GM23248 (cell line): ENCODE measurements around the gene CPNE4. TPM values are rescaled to one million over a fixed set of nuclear protein-coding genes. Genes with fewer than 3 reads are reported as not detected.

ENCODE experiments used
- DNase-seq: peaks from one replicate; pipeline ENCODE4 v3.0.0-alpha.2; 2015
- H2AFZ ChIP-seq: fragments of 200-600 bp; sonication (generic); 2 replicates; pipeline ENCODE4 v1.6.1; 2016; ENCODE audit warnings: antibody characterized with exemption
- H3F3A ChIP-seq: fragments of 200-600 bp; sonication (generic); 2 replicates; pipeline ENCODE4 v1.6.1; 2016; ENCODE audit warnings: mild to moderate bottlenecking, antibody characterized with exemption, mixed run types; ENCODE audit not compliant: insufficient read depth
- H3K27ac ChIP-seq: fragments of 200-600 bp; sonication (generic); 2 replicates; pipeline ENCODE4 v1.5.1; 2016; ENCODE audit warnings: mild to moderate bottlenecking
- H3K27me3 ChIP-seq: fragments of 200-600 bp; sonication (generic); replicated peaks from 2 replicates; pipeline ENCODE4 v1.6.1; 2016; ENCODE audit warnings: mild to moderate bottlenecking; ENCODE audit not compliant: insufficient read depth
- H3K36me3 ChIP-seq: fragments of 200-600 bp; sonication (generic); 2 replicates; pipeline ENCODE4 v1.6.1; 2016; ENCODE audit warnings: low read depth, mild to moderate bottlenecking
- H3K4me1 ChIP-seq: fragments of 200-600 bp; sonication (generic); 2 replicates; pipeline ENCODE4 v1.6.1; 2016; ENCODE audit warnings: mild to moderate bottlenecking; ENCODE audit not compliant: insufficient read depth
- H3K4me2 ChIP-seq: fragments of 200-600 bp; sonication (generic); one replicate; pipeline ENCODE4 v1.6.1; 2016; ENCODE audit warnings: mild to moderate bottlenecking; ENCODE audit not compliant: unreplicated experiment
- H3K4me3 ChIP-seq: fragments of 200-600 bp; sonication (generic); 2 replicates; pipeline ENCODE4 v1.5.1; 2016; ENCODE audit warnings: mild to moderate bottlenecking
- H3K79me2 ChIP-seq: fragments of 200-600 bp; sonication (generic); 2 replicates; pipeline ENCODE4 v1.6.1; 2016; ENCODE audit warnings: mild to moderate bottlenecking; ENCODE audit not compliant: insufficient read depth
- H3K9ac ChIP-seq: fragments of 200-600 bp; sonication (generic); 2 replicates; pipeline ENCODE4 v1.6.1; 2016; ENCODE audit warnings: mild to moderate bottlenecking
- H3K9me2 ChIP-seq: fragments of 200-600 bp; sonication (generic); 2 replicates; pipeline ENCODE4 v1.6.1; 2016; ENCODE audit warnings: mixed run types, mild to moderate bottlenecking, moderate library complexity; ENCODE audit not compliant: insufficient read depth
- H3K9me3 ChIP-seq: fragments of 200-600 bp; sonication (generic); one replicate; pipeline ENCODE4 v1.6.1; 2017; ENCODE audit warnings: low read depth
- H4K20me1 ChIP-seq: fragments of 200-600 bp; sonication (generic); 2 replicates; pipeline ENCODE4 v1.6.0; 2016; ENCODE audit not compliant: insufficient read depth
- EZH2 ChIP-seq: fragments of 200-600 bp; sonication (generic); IDR thresholded peaks from 2 replicates; pipeline ENCODE4 v1.6.1; 2018; ENCODE audit warnings: antibody characterized with exemption, mild to moderate bottlenecking; ENCODE audit not compliant: insufficient read depth, poor library complexity, severe bottlenecking
- EZH2phosphoT487 ChIP-seq: fragments of 200-600 bp; sonication (generic); IDR thresholded peaks from 2 replicates; pipeline ENCODE4 v1.6.1; 2018; ENCODE audit warnings: antibody characterized with exemption, moderate library complexity, mild to moderate bottlenecking, low read depth; ENCODE audit not compliant: insufficient read depth
- WGBS, 2 experiments: methylation state at CpG; one replicate each; pipeline ENCODE4 v1.1.6; 2015 to 2017; ENCODE audit warnings: low lambda C conversion rate in 2 of 2, low coverage in 1 of 2; ENCODE audit errors: missing lambda C conversion rate in 2 of 2; 5-methylcytosine and 5-hydroxymethylcytosine counted together
- in situ Hi-C: fragments of 300-500 bp; cut with MboI; formaldehyde crosslinking; loops from 2 replicates; pipeline ENCODE4 v1.15.0; 2020
- polyA plus RNA-seq: library from polyadenylated mRNA; unstranded; fragments of >200 nt; fragmentation: Nextera tagmentation; extraction: Ambion mirVana; gene quantifications from 2 replicates; pipeline ENCODE4 v1.2.1, GENCODE V29; 2016
- total RNA-seq: library from RNA; depleted of rRNA; stranded (reverse); fragments of >200 nt; shearing (Covaris generic); gene quantifications from 2 replicates; pipeline ENCODE4 v1.2.3, GENCODE V29; 2014

The CPNE4 gene
- total and polyA plus RNA-seq, 2 experiments from 2014 or later, result 0.11 to 0.44 TPM

DNA sequence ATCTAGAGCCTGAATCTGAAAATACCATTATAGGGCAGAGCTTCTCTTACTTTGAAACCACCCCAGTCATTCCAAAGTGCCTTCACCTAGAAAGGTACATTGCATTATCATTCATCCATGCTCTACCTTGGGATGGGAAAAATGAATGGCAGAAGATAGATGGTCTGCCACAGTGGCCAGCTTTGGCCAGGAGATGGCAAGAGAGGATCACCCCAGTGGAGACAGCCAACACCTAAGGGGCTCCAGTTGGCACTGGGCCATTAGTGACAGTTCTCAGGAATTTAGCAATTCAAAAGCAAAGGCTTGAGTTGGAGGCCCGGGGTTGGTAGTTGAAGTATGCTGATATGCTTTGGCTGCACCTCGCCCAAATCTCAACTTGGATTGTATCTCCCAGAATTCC lies 278.4 kb downstream of the CPNE4 start:
- H3K27ac ChIP-seq, result no peak overlapping the region
- H3F3A ChIP-seq, result no peaks in the 10 kb centered on the region
- no peaks in the 10 kb centered on the region for H3K79me2 ChIP-seq
- H3K4me3 ChIP-seq, result no peak overlapping the region
- H4K20me1 ChIP-seq, result no peaks in the 10 kb centered on the region
- TF ChIP-seq EZH2 (no peak), EZH2phosphoT487 (no peak)
- 83 to 87% methylated on average over 2 of the region's 2 CpGs for WGBS, 2 experiments
- no peak overlapping the region for H3K4me2 ChIP-seq
- no peaks in the 10 kb centered on the region for H3K4me1 ChIP-seq
- H3K27me3 ChIP-seq, result no peaks in the 10 kb centered on the region
- H3K9me3 ChIP-seq, result no peaks in the 10 kb centered on the region
- DNase-seq, result no peak
- no peaks in the 10 kb centered on the region for H3K36me3 ChIP-seq
- H3K9me2 ChIP-seq, result peaks cover 4% of the 10 kb centered on the region; the same call in 1 of the 2 replicates
- in situ Hi-C loops, result no loop called here
- no peak overlapping the region for H2AFZ ChIP-seq
- H3K9ac ChIP-seq, result no peak overlapping the region

DNA sequence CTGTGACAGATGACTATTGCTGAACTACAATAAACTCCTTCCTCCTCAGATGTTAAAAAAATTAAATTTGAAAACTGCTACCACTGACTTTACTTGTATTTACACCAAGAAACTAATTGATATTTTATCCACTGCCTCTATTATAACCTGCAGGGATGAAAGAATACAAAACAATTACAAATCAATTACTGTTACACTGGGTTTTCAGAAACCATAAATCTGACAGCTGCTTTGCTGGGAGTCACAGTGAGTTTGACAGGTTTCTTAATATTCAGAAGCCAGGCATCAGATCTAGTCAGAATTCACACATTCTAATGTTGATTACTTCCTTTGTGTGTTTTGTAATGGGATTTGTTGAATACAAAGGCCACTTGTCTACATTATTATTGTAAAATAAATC lies 279.4 kb downstream of the CPNE4 start:
- no peaks in the 10 kb centered on the region for H3K36me3 ChIP-seq
- no peak overlapping the region for H3K4me2 ChIP-seq
- no peak overlapping the region for H3K27ac ChIP-seq
- DNase-seq, result no peak
- no peaks in the 10 kb centered on the region for H4K20me1 ChIP-seq
- no peaks in the 10 kb centered on the region for H3K79me2 ChIP-seq
- peaks cover 4% of the 10 kb centered on the region; the same call in 1 of the 2 replicates for H3K9me2 ChIP-seq
- H3K9ac ChIP-seq, result no peak overlapping the region
- no peaks in the 10 kb centered on the region for H3K4me1 ChIP-seq
- in situ Hi-C loops, result no loop called here
- no peak overlapping the region for H3K4me3 ChIP-seq
- H3K27me3 ChIP-seq, result no peaks in the 10 kb centered on the region
- H3K9me3 ChIP-seq, result no peaks in the 10 kb centered on the region
- H2AFZ ChIP-seq, result no peak overlapping the region
- TF ChIP-seq EZH2 (no peak), EZH2phosphoT487 (no peak)
- no peaks in the 10 kb centered on the region for H3F3A ChIP-seq

GRCh38 chr3:131750256-131750655 lies 284.6 kb downstream of the CPNE4 start:
- no peaks in the 10 kb centered on the region for H3K36me3 ChIP-seq
- H2AFZ ChIP-seq, result no peak overlapping the region
- no peaks in the 10 kb centered on the region for H3K79me2 ChIP-seq
- TF ChIP-seq EZH2 (no peak), EZH2phosphoT487 (no peak)
- no peaks in the 10 kb centered on the region for H3K27me3 ChIP-seq
- no peaks in the 10 kb centered on the region for H3F3A ChIP-seq
- H3K9me3 ChIP-seq, result no peaks in the 10 kb centered on the region
- no peak overlapping the region for H3K4me3 ChIP-seq
- no peak for DNase-seq
- no peak overlapping the region for H3K27ac ChIP-seq
- no peaks in the 10 kb centered on the region for H4K20me1 ChIP-seq
- H3K9me2 ChIP-seq, result peaks cover 4% of the 10 kb centered on the region; the same call in 1 of the 2 replicates
- in situ Hi-C loops, result no loop called here
- H3K4me2 ChIP-seq, result no peak overlapping the region
- WGBS, 2 experiments, result 81 to 83% methylated on average over 3 of the region's 3 CpGs
- H3K4me1 ChIP-seq, result no peaks in the 10 kb centered on the region
- H3K9ac ChIP-seq, result no peak overlapping the region

DNA sequence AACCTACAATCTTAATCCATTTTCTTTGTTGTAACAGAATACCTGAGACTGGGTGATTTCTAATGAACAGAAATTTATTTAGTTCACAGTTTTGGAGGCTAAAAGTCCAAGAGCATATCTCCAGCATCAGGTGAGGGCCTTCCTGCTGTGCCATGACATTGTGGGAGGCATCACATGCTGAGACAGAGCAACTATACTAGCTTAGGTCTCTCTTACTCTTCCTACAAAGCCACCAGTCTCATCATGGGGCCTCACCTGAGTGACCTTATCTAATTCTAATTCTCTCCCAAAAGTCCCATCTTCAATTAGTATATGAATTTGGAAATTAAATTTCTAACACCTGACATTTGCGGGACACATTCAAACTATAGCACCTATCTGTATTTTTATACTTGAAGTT lies 285.0 kb downstream of the CPNE4 start:
- Histone ChIP-seq H3K9ac (no peak overlapping the region), H3K9me3 (no peaks in the 10 kb centered on the region), H3K4me2 (no peak overlapping the region), H3F3A (no peaks in the 10 kb centered on the region), H3K27ac (no peak overlapping the region), H3K4me3 (no peak overlapping the region), H2AFZ (no peak overlapping the region), H3K9me2 (peaks cover 4% of the 10 kb centered on the region; the same call in 1 of the 2 replicates), H3K27me3 (no peaks in the 10 kb centered on the region), H3K36me3 (no peaks in the 10 kb centered on the region), H3K4me1 (peaks cover 2% of the 10 kb centered on the region; the same call in 1 of the 2 replicates), H4K20me1 (no peaks in the 10 kb centered on the region), H3K79me2 (no peaks in the 10 kb centered on the region)
- no peak for TF ChIP-seq EZH2phosphoT487
- TF ChIP-seq EZH2, result no peak
- no peak for DNase-seq
- in situ Hi-C loops, result no loop called here
- WGBS, 2 experiments, result 97 to 100% methylated on average over 1 of the region's 1 CpG

DNA sequence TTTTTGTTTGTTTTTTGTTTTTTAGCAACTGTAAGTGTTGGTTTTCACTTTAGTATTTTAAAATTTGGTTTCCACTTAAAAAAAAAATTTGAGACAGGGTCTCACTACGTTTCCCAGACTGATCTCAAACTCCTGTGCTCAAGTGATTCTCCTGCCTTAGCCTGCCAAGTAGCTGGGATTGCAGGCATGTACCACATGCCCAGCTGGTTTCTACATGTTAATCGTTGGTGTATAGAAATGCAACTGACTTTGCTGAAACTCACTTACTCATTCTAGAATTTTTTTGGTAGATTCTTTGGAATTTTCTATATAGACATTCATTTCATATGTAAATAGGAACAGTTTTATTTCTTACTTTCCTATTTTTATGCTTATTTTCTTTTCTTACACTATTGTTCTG lies 287.3 kb downstream of the CPNE4 start:
- H3K9ac ChIP-seq, result no peak overlapping the region
- H3K27me3 ChIP-seq, result no peaks in the 10 kb centered on the region
- no peak overlapping the region for H3K4me3 ChIP-seq
- H3K79me2 ChIP-seq, result no peaks in the 10 kb centered on the region
- no peak overlapping the region for H2AFZ ChIP-seq
- DNase-seq, result no peak
- H3K36me3 ChIP-seq, result no peaks in the 10 kb centered on the region
- H3K9me3 ChIP-seq, result no peaks in the 10 kb centered on the region
- peaks cover 1% of the 10 kb centered on the region; the same call in 1 of the 2 replicates for H3K9me2 ChIP-seq
- H3K4me2 ChIP-seq, result no peak overlapping the region
- H3K4me1 ChIP-seq, result peaks cover 8% of the 10 kb centered on the region; the same call in 1 of the 2 replicates
- H3K27ac ChIP-seq, result no peak overlapping the region
- WGBS, 2 experiments, result 56 to 67% methylated on average over 2 of the region's 2 CpGs
- in situ Hi-C loops, result no loop called here
- no peak for TF ChIP-seq EZH2phosphoT487
- TF ChIP-seq EZH2, result no peak
- H4K20me1 ChIP-seq, result no peaks in the 10 kb centered on the region
- H3F3A ChIP-seq, result no peaks in the 10 kb centered on the region
